PFSK-1 (cell line): ENCODE measurements around the gene INSR.

Experiments
- FOXP2 ChIP-seq: optimal IDR thresholded peaks from 2 replicates; pipeline ENCODE3; 2011; ENCODE audit warnings: borderline replicate concordance, control low read depth, inconsistent platforms; ENCODE audit not compliant: insufficient read depth; ENCODE audit errors: extremely low read length, extremely low read depth
- POLR2AphosphoS5 ChIP-seq: IDR thresholded peaks from 2 replicates; pipeline ENCODE4 v1.6.1; 2012; ENCODE audit warnings: low read depth, mild to moderate bottlenecking, control low read depth, low read length, moderate library complexity
- SIN3A ChIP-seq: IDR thresholded peaks from 2 replicates; pipeline ENCODE4 v1.6.1; 2012; ENCODE audit warnings: mild to moderate bottlenecking, low read length, moderate library complexity, borderline replicate concordance; ENCODE audit not compliant: insufficient read depth
- TAF1 ChIP-seq: IDR thresholded peaks from 2 replicates; pipeline ENCODE4 v1.6.1; 2012; ENCODE audit warnings: low read length, control low read depth, borderline replicate concordance; ENCODE audit not compliant: insufficient read depth
- TF ChIP-seq, protein P1 (sequence below), 2 experiments: IDR thresholded peaks; 2 replicates each; pipeline versions ENCODE4 v1.6.1 to v1.8.0; 2011 to 2012; ENCODE audit warnings: low read depth in 2 of 2, low read length in 2 of 2, control low read depth in 1 of 2, inconsistent platforms in 1 of 2, mild to moderate bottlenecking in 1 of 2, moderate library complexity in 1 of 2; ENCODE audit not compliant: insufficient read depth in 1 of 2

INSR gene

DNA sequence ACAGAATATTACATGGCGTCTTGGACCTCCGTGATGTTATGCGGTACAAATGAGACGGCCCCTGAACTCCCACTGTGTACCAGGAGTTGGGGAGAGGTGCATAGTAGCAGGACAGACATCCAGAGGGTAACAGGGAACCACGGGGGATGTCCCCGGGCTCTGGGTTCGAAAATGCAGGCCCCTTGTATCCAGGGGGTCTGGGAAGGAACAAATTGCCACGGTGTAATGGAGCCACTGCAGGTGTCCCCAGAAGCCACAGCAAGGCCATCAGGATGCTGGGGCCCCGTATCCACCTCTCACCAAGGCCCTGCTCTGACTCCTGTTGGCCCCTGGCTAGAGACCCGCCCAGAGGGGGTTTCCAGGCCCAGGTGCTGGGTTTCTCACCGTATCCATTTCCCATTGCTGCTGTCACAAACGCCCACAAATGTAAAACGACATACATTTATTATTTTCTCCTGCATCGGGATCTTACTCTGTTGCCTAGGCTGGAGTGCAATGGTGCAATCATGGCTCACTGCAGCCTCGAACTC lies 77.8 kb downstream of the INSR start:
- TF ChIP-seq FOXP2, result no peak

DNA sequence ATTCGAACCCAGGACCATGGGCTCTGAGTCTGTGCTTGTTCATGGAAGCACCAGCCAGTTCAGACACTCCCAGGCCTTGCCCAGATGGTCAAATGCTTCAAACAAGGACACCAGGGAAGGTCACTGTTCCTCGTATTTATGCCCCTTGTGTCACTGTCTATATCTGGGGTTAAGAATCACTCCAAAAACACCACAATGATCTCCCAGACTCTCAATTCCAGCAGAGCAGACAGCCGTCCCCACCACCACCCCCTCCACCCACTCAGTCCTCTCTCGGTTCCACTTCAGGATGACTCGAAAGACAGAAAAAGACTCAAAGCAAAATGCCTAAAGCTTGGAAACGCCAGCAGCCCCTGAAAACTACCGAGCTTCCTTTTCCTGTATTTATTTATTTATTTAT lies 79.0 kb downstream of the INSR start:
- TF ChIP-seq POLR2AphosphoS5 (no peak), TAF1 (no peak), FOXP2 (no peak), SIN3A (no peak)
- TF ChIP-seq, protein P1, sequence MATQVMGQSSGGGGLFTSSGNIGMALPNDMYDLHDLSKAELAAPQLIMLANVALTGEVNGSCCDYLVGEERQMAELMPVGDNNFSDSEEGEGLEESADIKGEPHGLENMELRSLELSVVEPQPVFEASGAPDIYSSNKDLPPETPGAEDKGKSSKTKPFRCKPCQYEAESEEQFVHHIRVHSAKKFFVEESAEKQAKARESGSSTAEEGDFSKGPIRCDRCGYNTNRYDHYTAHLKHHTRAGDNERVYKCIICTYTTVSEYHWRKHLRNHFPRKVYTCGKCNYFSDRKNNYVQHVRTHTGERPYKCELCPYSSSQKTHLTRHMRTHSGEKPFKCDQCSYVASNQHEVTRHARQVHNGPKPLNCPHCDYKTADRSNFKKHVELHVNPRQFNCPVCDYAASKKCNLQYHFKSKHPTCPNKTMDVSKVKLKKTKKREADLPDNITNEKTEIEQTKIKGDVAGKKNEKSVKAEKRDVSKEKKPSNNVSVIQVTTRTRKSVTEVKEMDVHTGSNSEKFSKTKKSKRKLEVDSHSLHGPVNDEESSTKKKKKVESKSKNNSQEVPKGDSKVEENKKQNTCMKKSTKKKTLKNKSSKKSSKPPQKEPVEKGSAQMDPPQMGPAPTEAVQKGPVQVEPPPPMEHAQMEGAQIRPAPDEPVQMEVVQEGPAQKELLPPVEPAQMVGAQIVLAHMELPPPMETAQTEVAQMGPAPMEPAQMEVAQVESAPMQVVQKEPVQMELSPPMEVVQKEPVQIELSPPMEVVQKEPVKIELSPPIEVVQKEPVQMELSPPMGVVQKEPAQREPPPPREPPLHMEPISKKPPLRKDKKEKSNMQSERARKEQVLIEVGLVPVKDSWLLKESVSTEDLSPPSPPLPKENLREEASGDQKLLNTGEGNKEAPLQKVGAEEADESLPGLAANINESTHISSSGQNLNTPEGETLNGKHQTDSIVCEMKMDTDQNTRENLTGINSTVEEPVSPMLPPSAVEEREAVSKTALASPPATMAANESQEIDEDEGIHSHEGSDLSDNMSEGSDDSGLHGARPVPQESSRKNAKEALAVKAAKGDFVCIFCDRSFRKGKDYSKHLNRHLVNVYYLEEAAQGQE (IDR thresholded peaks at IDR 0.05; ENCODE audit: insufficient read depth in 1 of 2, low read depth in 2 of 2, low read length in 2 of 2), result no peak

DNA sequence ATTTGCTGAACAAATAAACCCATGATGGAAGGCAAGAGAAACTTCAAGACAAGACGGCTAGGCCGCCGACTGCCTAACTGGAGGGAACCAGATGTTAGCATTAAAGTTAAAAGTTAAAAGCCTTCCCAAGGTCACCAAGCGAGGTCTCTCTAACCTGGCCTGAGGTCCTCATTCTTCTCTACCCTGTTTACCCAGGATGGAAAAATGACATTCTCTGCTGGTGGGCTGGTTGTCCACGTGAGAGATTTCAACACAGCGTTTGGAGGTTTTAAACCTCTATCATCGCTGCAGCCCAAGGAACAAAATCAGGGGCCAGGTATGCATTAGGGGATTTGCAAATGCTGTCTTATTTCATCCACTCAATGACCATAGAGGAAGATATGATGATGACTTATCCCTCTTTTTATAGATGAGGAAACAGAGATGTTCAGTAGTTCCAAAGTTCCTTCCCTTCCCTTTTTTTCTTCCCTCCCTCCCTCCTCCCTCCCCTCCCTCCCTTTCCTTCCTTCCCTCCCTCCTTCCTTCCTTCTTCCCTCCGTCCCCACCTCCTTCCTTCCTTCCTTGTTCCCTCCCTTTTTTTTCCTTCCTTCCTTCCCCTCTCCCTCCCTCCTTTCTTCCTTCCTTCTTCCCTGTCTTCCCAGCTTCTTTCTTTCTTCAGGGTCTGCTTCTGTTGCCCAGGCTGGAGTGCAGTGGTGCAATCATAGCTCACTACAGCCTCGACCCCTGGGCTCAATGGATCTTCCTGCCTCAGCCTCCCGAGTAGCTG lies 79.7 kb downstream of the INSR start:
- TF ChIP-seq SIN3A (no peak), FOXP2 (no peak), POLR2AphosphoS5 (no peak), TAF1 (no peak)
- TF ChIP-seq, protein P1 (IDR thresholded peaks at IDR 0.05; ENCODE audit: insufficient read depth in 1 of 2, low read depth in 2 of 2, low read length in 2 of 2), result no peak

DNA sequence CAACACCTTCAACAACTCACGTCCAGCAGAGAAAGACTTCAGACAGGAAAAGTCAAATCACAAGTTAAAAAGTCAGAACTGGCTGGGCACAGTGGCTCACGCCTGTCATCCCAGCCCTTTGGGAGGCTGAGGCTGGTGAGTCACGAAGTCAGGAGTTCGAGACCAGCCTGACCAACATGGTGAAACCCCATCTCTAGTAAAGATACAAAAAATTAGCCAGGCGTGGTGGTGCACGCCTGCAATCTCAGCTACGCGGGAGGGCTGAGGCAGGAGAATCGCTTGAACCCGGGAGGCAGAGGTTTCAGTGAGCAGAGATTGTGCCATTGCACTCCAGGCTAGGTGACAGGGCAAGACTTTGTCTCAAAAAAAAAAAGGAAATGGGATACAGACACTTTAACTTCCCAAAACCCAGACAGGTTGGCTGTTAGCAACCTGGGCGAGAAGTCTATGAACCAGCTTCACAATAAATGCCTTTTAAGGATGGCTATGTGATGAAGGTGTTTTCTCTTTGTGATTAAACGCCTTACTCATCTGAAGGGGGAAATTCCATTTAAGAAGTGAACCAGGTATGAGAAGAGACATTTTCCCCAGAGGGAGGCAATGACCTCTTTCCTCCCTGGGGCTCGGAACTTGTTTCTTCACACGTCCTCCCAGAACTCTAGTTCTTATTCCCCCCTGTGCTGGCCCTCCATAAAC lies 80.4 kb downstream of the INSR start:
- no peak for TF ChIP-seq FOXP2
- TF ChIP-seq, protein P1 (IDR thresholded peaks at IDR 0.05; ENCODE audit: insufficient read depth in 1 of 2, low read depth in 2 of 2, low read length in 2 of 2), result no peak
- no peak for TF ChIP-seq POLR2AphosphoS5
- TF ChIP-seq SIN3A, result no peak
- no peak for TF ChIP-seq TAF1

DNA sequence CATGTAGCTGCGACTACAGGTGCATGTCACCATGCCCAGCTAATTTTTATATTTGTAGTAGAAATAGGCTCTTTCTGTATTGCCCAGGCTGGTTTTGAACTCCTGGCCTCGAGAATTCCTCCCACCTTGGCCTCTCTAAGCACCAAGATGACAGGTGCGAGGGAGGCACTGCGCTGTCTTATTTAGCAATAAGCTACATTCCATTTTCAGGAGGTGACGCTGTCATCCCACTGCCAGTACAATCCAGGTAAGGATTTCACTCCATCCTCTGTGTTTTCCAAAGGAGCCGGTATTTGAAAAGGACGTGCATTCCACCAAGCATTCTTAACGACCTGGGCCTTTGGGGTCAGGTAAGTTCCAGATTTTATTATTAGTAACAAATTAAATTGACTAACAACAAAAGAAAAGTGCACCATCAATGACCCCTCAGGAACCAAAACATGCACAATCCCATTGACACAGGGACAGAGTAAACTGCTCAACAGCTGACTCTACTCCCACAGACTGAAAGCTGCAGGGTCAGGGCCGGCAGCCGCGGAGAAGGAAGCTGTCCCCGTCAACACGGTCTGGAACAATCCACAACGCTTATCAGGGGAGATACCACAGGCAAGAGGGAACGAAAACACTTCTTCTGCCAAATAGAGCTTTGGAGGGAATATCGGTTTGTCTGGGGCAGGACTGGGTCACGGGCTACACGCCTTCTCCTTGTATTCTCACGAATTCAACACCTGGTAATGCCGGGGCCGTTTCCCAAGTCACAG lies 82.8 kb downstream of the INSR start:
- peak; percentile 22 for TF ChIP-seq FOXP2
- no peak for TF ChIP-seq POLR2AphosphoS5
- TF ChIP-seq SIN3A, result 0 out of 2 replicates have a peak, but pooled peaks have one; percentile 30
- TF ChIP-seq, protein P1 (IDR thresholded peaks at IDR 0.05; ENCODE audit: insufficient read depth in 1 of 2, low read depth in 2 of 2, low read length in 2 of 2), result no peak
- no peak for TF ChIP-seq TAF1
